Transverse colon (tissue), 4 donors: Measurements from ENCODE around the gene RTL10. TPM values are rescaled to one million over a fixed set of nuclear protein-coding genes. Genes with fewer than 3 reads are reported as not detected.

Source experiments
- DNase-seq: peaks from one replicate; pipeline ENCODE4 v3.0.0-alpha.2; 2019
- H3K27ac ChIP-seq, 4 donors: fragments of 200-600 bp; sonication (generic); 2 replicates each; pipeline ENCODE4 v1.5.1; 2016 to 2018; ENCODE audit warnings: inconsistent platforms in 4 of 4
- H3K27me3 ChIP-seq: fragments of 200-600 bp; sonication (generic); 2 replicates; pipeline ENCODE4 v1.5.1; 2017; ENCODE audit warnings: inconsistent platforms
- H3K36me3 ChIP-seq, 4 donors: fragments of 200-600 bp; sonication (generic); 2 replicates each; pipeline ENCODE4 v1.5.1; 2017 to 2019; ENCODE audit warnings: inconsistent platforms in 4 of 4
- H3K4me1 ChIP-seq, 4 donors: fragments of 200-600 bp; sonication (generic); 2 replicates each; pipeline ENCODE4 v1.5.1; 2017 to 2020; ENCODE audit warnings: inconsistent platforms in 4 of 4
- H3K4me3 ChIP-seq, 4 donors: fragments of 200-600 bp; sonication (generic); 1 replicate in 1 of 4; 2 replicates in 3 of 4; pipeline versions ENCODE4 v1.5.1 to v1.6.1; 2017 to 2019; ENCODE audit warnings: inconsistent platforms in 4 of 4
- H3K9me3 ChIP-seq, 2 donors: fragments of 200-600 bp; sonication (generic); 2 replicates each; pipeline ENCODE4 v1.5.1; 2017 to 2019; ENCODE audit warnings: inconsistent platforms in 2 of 2
- CTCF ChIP-seq, 5 experiments: fragments of 200-600 bp in 3 of 5; fragments of 450-650 bp in 2 of 5; sonication (generic) in 3 of 5; IDR thresholded peaks; 1 replicate in 2 of 5; 2 replicates in 3 of 5; pipeline ENCODE4 v1.5.1; 2016 to 2017; ENCODE audit warnings: antibody characterized with exemption in 5 of 5, inconsistent platforms in 3 of 5, mild to moderate bottlenecking in 2 of 5, moderate library complexity in 1 of 5
- EP300 ChIP-seq: sonication (generic); formaldehyde crosslinking; IDR thresholded peaks from one replicate; pipeline ENCODE4 v1.6.1; 2017; ENCODE audit warnings: antibody characterized with exemption, low read depth
- POLR2A ChIP-seq: fragments of 450-650 bp; IDR thresholded peaks from one replicate; pipeline ENCODE4 v1.6.1; 2016; ENCODE audit warnings: antibody characterized with exemption, mild to moderate bottlenecking, moderate library complexity
- POLR2AphosphoS5 ChIP-seq, 3 donors: sonication (generic); formaldehyde crosslinking; IDR thresholded peaks; one replicate each; pipeline ENCODE4 v1.6.1; 2016; ENCODE audit warnings: antibody characterized with exemption in 3 of 3
- WGBS, 2 donors: methylation state at CpG; one replicate each; pipeline ENCODE4 v1.1.5; 2018; ENCODE audit warnings: low coverage in 1 of 2; 5-methylcytosine and 5-hydroxymethylcytosine counted together
- in situ Hi-C, 4 donors: fragments of 200-750 bp; cut with MboI; loops; one replicate each; pipeline versions ENCODE4 v1.15.0 to v1.15.1; 2017; ENCODE audit warnings: low sequenced_read_pairs in 3 of 4, low pct_ligation_motif_present in 1 of 4, low pct_unique_long_range_greater_than_20kb in 1 of 4
- intact Hi-C: fragments of 100-400 bp; cut with DNase I; formaldehyde crosslinking; loops from one replicate; pipeline ENCODE4 v1.15.1; 2023; ENCODE audit warnings: low total_unique reads
- total RNA-seq, 4 donors: library from RNA; depleted of rRNA; stranded (reverse); fragments of >200 nt; gene quantifications; one replicate each; pipeline ENCODE4 v1.1.0, GENCODE V29; 2016

The RTL10 gene
- total RNA-seq, 4 donors from 2014 or later: 7.1 to 16.8 (median 7.8) TPM

- peaks cover 0 to 4% (median 0%) of the 10 kb centered on the region in 4 donors for H3K36me3 ChIP-seq
- no peaks in the 10 kb centered on the region for H3K27me3 ChIP-seq
- peak overlapping the region; percentile 60 to 95 (median 90) for H3K4me3 ChIP-seq
- no peak for DNase-seq
- peak overlapping the region; percentile 90 to 97 (median 94) for H3K27ac ChIP-seq
- TF ChIP-seq CTCF (IDR thresholded peaks at IDR 0.05) (no peak), POLR2A (no peak), POLR2AphosphoS5 (IDR thresholded peaks at IDR 0.05) (no peak)
- intact Hi-C loops (loop anchor here (10.0 kb wide), 1 partner anchor 361 kb away; no protein-coding TSS in a partner anchor), in situ Hi-C loops (no loop called here)
- H3K9me3 ChIP-seq: no peaks in the 10 kb centered on the region
- 1% methylated on average over 34 of the region's 49 CpGs; no CpG with 5 or more reads in 1 of the 2 donors for WGBS, 2 donors
- H3K4me1 ChIP-seq: peaks cover 16 to 25% (median 22%) of the 10 kb centered on the region in 4 donors
Observed at GRCh38 chr22:19853879-19854777, 546 bp downstream of the RTL10 start.

- no peaks in the 10 kb centered on the region for H3K9me3 ChIP-seq
- TF ChIP-seq CTCF (IDR thresholded peaks at IDR 0.05) (no peak), POLR2AphosphoS5 (IDR thresholded peaks at IDR 0.05) (no peak), EP300 (no peak), POLR2A (no peak)
- peaks cover 16 to 25% (median 22%) of the 10 kb centered on the region in 4 donors for H3K4me1 ChIP-seq
- H3K36me3 ChIP-seq: peaks cover 0 to 4% (median 0%) of the 10 kb centered on the region in 4 donors
- H3K27me3 ChIP-seq: no peaks in the 10 kb centered on the region
- intact Hi-C loops (loop anchor here (10.0 kb wide), 1 partner anchor 362 kb away; no protein-coding TSS in a partner anchor), in situ Hi-C loops (no loop called here)
- peak overlapping the region; percentile 90 to 97 (median 94) for H3K27ac ChIP-seq
- peak overlapping the region; percentile 60 to 95 (median 90) for H3K4me3 ChIP-seq
- no peak for DNase-seq
- WGBS, 2 donors: 33% methylated on average over 11 of the region's 11 CpGs; no CpG with 5 or more reads in 1 of the 2 donors
Observed at GRCh38 chr22:19853058-19853878, 1.4 kb downstream of the RTL10 start.

GRCh38 chr22:19852177-19852781 lies 2.4 kb downstream of the RTL10 start:
- intact Hi-C loops: loop anchor here (10.0 kb wide), 1 partner anchor 363 kb away; no protein-coding TSS in a partner anchor
- no peak for DNase-seq
- TF ChIP-seq POLR2A (no peak), CTCF (IDR thresholded peaks at IDR 0.05) (no peak), POLR2AphosphoS5 (IDR thresholded peaks at IDR 0.05) (no peak), EP300 (no peak)

More at GRCh38 chr22:19852177-19852781, 2.4 kb downstream of the RTL10 start:
- WGBS, 2 donors: 92 to 93% methylated on average over 9 to 12 of the region's 12 CpGs
- Histone ChIP-seq H3K9me3 (no peaks in the 10 kb centered on the region), H3K4me1 (peaks cover 16 to 25% (median 22%) of the 10 kb centered on the region in 4 donors), H3K4me3 (no peak overlapping the region), H3K36me3 (peaks cover 0 to 4% (median 0%) of the 10 kb centered on the region in 4 donors), H3K27ac (no peak overlapping the region), H3K27me3 (no peaks in the 10 kb centered on the region)
- in situ Hi-C loops: no loop called here
